Endothelial cell of umbilical vein (primary cell): ENCODE results near the gene TTLL5.

Source experiments
- CTCF ChIP-seq, 2 donors: IDR thresholded peaks; 1 replicate in 1 of 2; 2 replicates in 1 of 2; pipeline ENCODE4 v1.5.1; 2011; ENCODE audit warnings: low read length in 2 of 2, mild to moderate bottlenecking in 2 of 2, moderate library complexity in 2 of 2, control low read depth in 1 of 2, inconsistent platforms in 1 of 2, low read depth in 1 of 2; ENCODE audit not compliant: insufficient read depth in 1 of 2; ENCODE audit errors: extremely low read depth in 1 of 2
- FOS ChIP-seq: IDR thresholded peaks from 2 replicates; pipeline ENCODE4 v1.6.1; 2011; ENCODE audit warnings: mild to moderate bottlenecking, low read length, moderate library complexity, borderline replicate concordance; ENCODE audit not compliant: insufficient read depth
- MAX ChIP-seq: IDR thresholded peaks from 2 replicates; pipeline ENCODE4 v1.6.1; 2011; ENCODE audit not compliant: insufficient read depth, insufficient read length

DNA sequence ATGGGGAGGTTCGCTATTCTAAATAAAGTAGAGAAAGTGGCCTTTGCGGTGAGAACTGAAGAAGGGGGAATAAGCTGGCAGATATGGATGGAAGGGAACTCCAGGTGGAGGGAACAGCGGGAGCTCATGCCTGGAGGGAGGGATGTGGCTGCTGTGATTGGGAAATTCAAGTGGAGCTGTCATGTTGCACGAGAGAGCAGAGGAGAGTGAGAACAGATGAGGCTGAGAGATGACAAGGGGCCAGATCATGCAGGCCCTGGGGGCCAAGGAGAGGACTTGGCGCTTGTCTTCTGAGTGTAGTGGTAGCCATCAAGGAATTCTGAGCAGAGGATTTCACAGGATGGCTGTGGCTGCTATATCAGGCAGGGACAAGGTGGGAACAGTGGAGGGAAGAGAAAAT, 285.7 kb downstream of the TTLL5 start:
- TF ChIP-seq CTCF (IDR thresholded peaks at IDR 0.05; ENCODE audit: extremely low read depth in 1 of 2, insufficient read depth in 1 of 2, low read depth in 1 of 2, low read length in 2 of 2) (no peak), FOS (no peak), MAX (no peak)
